A549 treated with AZD9567 at 1 μM for 4 hours (cell line): Measurements from ENCODE around the gene PRR20C. TPM values are rescaled to one million over a fixed set of nuclear protein-coding genes. Genes with fewer than 3 reads are reported as not detected.

ENCODE experiments used
- total RNA-seq: library from RNA; stranded (reverse); fragments of 200-300 nt; extraction: Qiagen RNA extraction; gene quantifications from 5 replicates; pipeline ENCODE4 v1.2.3, GENCODE V29; 2022; ENCODE audit not compliant: insufficient read depth

PRR20C gene
- not detected in 5 replicates for total RNA-seq

GRCh38 chr13:57153761-57154160, at the start of gene PRR20C:
TSS of gene PRR20C (plus strand) at chr13:57154061. CDS start at chr13:57154448, 387 bp downstream.

GRCh38 chr13:57140235-57140968, 13.5 kb upstream of the PRR20C start, which contains the start of gene PRR20A:
TSS of gene PRR20A (plus strand) at chr13:57140918. CDS start at chr13:57141305, 387 bp downstream.

GRCh38 chr13:57147188-57147587, 6.7 kb upstream of the PRR20C start, which contains the start of gene PRR20B:
TSS of gene PRR20B (plus strand) at chr13:57147488. CDS start at chr13:57147875, 387 bp downstream.

GRCh38 chr13:57160332-57160731, 6.5 kb downstream of the PRR20C start, which contains the start of gene PRR20D:
TSS of gene PRR20D (plus strand) at chr13:57160632. CDS start at chr13:57161019, 387 bp downstream.

GRCh38 chr13:57166897-57167296, 13.0 kb downstream of the PRR20C start, which contains the start of gene PRR20E:
TSS of gene PRR20E (plus strand) at chr13:57167197. CDS start at chr13:57167584, 387 bp downstream.

Other genes starting within 250 kb of the PRR20C start
- gene PRR20A, start 13.1 kb upstream of the PRR20C start, total RNA-seq = not detected in 5 replicates
- not detected in 5 replicates for gene PRR20B, start 6.6 kb upstream of the PRR20C start, total RNA-seq
- not detected in 5 replicates for gene PRR20D, start 6.6 kb downstream of the PRR20C start, total RNA-seq
- gene PRR20E, start 13.1 kb downstream of the PRR20C start, total RNA-seq = not detected in 5 replicates